SK-N-SH treated with all-trans-retinoic acid at 6 μM for 48 hours (cell line): ENCODE measurements around the gene SPON1.

Experiments
- BACH2 ChIP-seq: fragments of 250-450 bp; sonication (Bioruptor Pico); IDR thresholded peaks from 2 replicates; pipeline ENCODE4 v1.9.0; 2021; ENCODE audit warnings: mild to moderate bottlenecking, borderline replicate concordance
- RARB ChIP-seq: fragments of 250-450 bp; sonication (Bioruptor Pico); IDR thresholded peaks from 2 replicates; pipeline ENCODE4 v1.8.0; 2021; ENCODE audit warnings: mild to moderate bottlenecking, moderate library complexity
- SNAI2 ChIP-seq: fragments of 250-450 bp; sonication (Bioruptor Pico); IDR thresholded peaks from 2 replicates; pipeline ENCODE4 v1.5.0; 2020; ENCODE audit warnings: mild to moderate bottlenecking, moderate library complexity

- TF ChIP-seq SNAI2 (no peak), RARB (CRISPR knock-in tag) (no peak), BACH2 (no peak)
These were observed 6.5 kb upstream of the SPON1 start for GRCh38 chr11:13955971-13956421.
